ENCODE results near the gene EDN1. TPM values are rescaled to one million over a fixed set of nuclear protein-coding genes. Genes with fewer than 3 reads are reported as not detected.
A peak's percentile ranks its signal among the peaks of the same experiment; 100 is the strongest.

Gene EDN1
- total and polyA plus RNA-seq, 2 of the 13 experiments (the other 11 are each of a cell fraction or from before 2014, with no cell fraction given) = 0.15 to 1.2 TPM

GRCh38 chr6:12289933-12290820 is at the start of gene EDN1 (continued):
- TF ChIP-seq RERE (CRISPR knock-in tag; IDR thresholded peaks at IDR 0.05; ENCODE audit: low read depth) (no peak), HMGXB4 (CRISPR knock-in tag; IDR thresholded peaks at IDR 0.05; ENCODE audit: borderline replicate concordance in 1 of 2, low read depth in 1 of 2) (peak in 1 of 2 experiments; percentile 47; a peak in 1 of 4 replicates), CEBPB (IDR thresholded peaks at IDR 0.05; ENCODE audit: borderline replicate concordance, low read depth, low read length) (no peak), YEATS4 (CRISPR knock-in tag; IDR thresholded peaks at IDR 0.05; ENCODE audit: borderline replicate concordance) (no peak), TAF15 (IDR thresholded peaks at IDR 0.05; ENCODE audit: low read depth, low read length, poor library complexity, severe bottlenecking) (no peak), ZNF446 (CRISPR knock-in tag; IDR thresholded peaks at IDR 0.05) (no peak), TRIM22 (IDR thresholded peaks at IDR 0.05) (no peak), RNF2 (conservative IDR thresholded peaks at IDR 0.05; ENCODE audit: low read depth) (no peak), ZFX (CRISPR knock-in tag; IDR thresholded peaks at IDR 0.05; ENCODE audit: low read depth) (no peak), RXRA (CRISPR knock-in tag; IDR thresholded peaks at IDR 0.05) (0 out of 2 replicates have a peak, but pooled peaks have one; percentile 11), ZNF414 (CRISPR knock-in tag; IDR thresholded peaks at IDR 0.05) (no peak), TCF12 (IDR thresholded peaks at IDR 0.05) (no peak), TCF12 (CRISPR knock-in tag; IDR thresholded peaks at IDR 0.05) (no peak), SAP130 (CRISPR knock-in tag; IDR thresholded peaks at IDR 0.05; ENCODE audit: low read depth) (no peak), ATF4 (CRISPR knock-in tag; IDR thresholded peaks at IDR 0.05) (0 out of 4 replicates have a peak, but pooled peaks of 1 of the 2 experiments have one; percentile 6), ZNF558 (CRISPR knock-in tag; IDR thresholded peaks at IDR 0.05; ENCODE audit: borderline replicate concordance) (no peak), KDM4B (CRISPR knock-in tag; IDR thresholded peaks at IDR 0.05) (no peak), ZNF577 (CRISPR knock-in tag; IDR thresholded peaks at IDR 0.05; ENCODE audit: borderline replicate concordance, low read depth) (no peak)
